ENCODE results near the gene RAB6B.

The RAB6B gene

DNA sequence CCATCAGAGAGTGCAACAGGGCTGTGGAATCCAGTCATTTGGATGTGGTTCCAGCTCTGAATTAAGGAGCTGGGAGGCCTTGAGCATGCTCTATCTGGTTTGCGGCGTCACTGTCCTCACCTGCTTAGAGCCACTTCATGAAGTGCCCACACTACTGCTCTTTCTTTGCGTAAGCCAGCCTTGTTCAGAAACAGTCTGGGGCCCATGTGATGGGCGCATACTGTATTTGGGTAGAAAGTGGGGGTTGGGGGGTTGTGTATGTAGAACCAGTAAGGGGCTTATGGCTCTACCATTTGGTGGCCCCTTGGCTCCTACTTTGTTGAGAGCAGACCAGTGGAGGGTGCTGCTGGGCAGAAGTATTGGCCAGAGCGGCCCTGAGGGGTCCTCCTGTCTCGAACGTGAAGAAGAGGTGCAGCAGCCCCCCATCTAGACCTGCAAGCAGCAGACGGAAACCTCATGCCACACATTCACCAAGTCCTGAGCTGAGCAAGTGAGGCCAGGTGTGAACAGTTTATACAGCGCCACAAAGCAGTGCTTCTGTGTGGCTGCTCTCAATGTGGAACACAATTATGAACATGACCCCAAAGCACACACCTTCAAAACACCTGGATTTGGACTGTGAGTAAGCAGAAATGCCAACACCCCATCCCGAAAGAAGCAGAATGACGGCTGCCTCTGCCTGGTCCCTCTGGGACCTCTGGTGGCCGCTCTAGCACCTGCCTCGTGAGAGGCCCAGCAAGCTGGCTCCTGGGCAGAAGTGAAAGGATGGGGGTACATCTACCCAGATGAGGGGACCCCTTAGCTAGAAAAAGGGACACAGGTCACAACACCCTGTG lies 63.5 kb downstream of the RAB6B start:
- no peaks in the 10 kb centered on the region for H3K36me3 ChIP-seq (ENCODE audit: control insufficient read depth, insufficient read depth, low read length)
- H3K9ac ChIP-seq (ENCODE audit: low read length) = no peak overlapping the region
- no peaks in the 10 kb centered on the region for H3K27me3 ChIP-seq (ENCODE audit: control insufficient read depth, insufficient read depth, low read length)
- H3K4me3 ChIP-seq (ENCODE audit: low read length) = no peak overlapping the region
- no peaks in the 10 kb centered on the region for H3K4me1 ChIP-seq (ENCODE audit: control insufficient read depth, insufficient read depth, low read length)
- H3K9me3 ChIP-seq (ENCODE audit: control insufficient read depth, low read length) = no peaks in the 10 kb centered on the region

DNA sequence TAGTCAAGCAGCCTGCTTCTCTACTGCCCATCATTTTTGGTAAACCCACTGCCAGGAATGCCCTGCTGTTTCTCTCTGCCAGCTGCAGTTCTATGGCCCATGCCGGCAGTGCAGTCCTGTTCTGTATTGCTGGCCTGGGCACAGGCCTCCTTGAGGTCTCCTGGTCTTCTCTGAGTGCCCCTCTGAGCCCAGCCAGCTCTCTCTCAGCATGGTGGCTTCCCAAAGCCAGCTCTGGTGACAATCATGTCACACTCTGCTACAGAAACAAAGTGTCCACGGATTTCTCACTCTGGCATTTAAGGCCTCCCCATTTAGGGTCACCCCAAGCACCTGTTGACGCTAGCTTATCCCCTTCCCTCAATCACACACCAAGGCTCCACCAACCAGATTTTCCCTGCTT lies 65.6 kb downstream of the RAB6B start:
- no peaks in the 10 kb centered on the region for H3K27me3 ChIP-seq (ENCODE audit: control insufficient read depth, insufficient read depth, low read length)
- H3K9ac ChIP-seq (ENCODE audit: low read length) = no peak overlapping the region
- H3K36me3 ChIP-seq (ENCODE audit: control insufficient read depth, insufficient read depth, low read length) = no peaks in the 10 kb centered on the region
- H3K9me3 ChIP-seq (ENCODE audit: control insufficient read depth, low read length) = no peaks in the 10 kb centered on the region
- no peak overlapping the region for H3K4me3 ChIP-seq (ENCODE audit: low read length)
- H3K4me1 ChIP-seq (ENCODE audit: control insufficient read depth, insufficient read depth, low read length) = no peaks in the 10 kb centered on the region

DNA sequence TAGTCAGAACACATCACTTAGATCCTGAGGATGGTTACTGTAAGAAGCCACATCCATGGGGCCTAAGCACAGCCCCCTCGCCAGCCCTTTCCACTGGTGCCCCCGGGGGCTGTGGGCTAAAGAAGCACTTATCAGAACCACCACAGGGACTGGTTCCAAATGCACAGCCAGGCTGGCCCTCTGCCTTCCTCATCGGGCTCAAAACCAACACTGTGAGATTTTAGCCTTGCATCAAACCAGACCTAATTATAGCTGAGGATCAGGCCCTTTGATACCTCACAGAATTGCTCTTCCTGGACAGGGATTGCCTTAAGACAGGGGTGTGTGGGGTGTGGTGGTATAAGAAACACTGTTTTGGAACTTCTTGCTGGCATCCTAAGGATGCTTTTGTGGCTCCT lies 66.4 kb downstream of the RAB6B start:
- Histone ChIP-seq H3K4me3 (ENCODE audit: low read length) (no peak overlapping the region), H3K36me3 (ENCODE audit: control insufficient read depth, insufficient read depth, low read length) (no peaks in the 10 kb centered on the region), H3K9me3 (ENCODE audit: control insufficient read depth, low read length) (no peaks in the 10 kb centered on the region), H3K9ac (ENCODE audit: low read length) (no peak overlapping the region), H3K4me1 (ENCODE audit: control insufficient read depth, insufficient read depth, low read length) (no peaks in the 10 kb centered on the region), H3K27me3 (ENCODE audit: control insufficient read depth, insufficient read depth, low read length) (no peaks in the 10 kb centered on the region)

DNA sequence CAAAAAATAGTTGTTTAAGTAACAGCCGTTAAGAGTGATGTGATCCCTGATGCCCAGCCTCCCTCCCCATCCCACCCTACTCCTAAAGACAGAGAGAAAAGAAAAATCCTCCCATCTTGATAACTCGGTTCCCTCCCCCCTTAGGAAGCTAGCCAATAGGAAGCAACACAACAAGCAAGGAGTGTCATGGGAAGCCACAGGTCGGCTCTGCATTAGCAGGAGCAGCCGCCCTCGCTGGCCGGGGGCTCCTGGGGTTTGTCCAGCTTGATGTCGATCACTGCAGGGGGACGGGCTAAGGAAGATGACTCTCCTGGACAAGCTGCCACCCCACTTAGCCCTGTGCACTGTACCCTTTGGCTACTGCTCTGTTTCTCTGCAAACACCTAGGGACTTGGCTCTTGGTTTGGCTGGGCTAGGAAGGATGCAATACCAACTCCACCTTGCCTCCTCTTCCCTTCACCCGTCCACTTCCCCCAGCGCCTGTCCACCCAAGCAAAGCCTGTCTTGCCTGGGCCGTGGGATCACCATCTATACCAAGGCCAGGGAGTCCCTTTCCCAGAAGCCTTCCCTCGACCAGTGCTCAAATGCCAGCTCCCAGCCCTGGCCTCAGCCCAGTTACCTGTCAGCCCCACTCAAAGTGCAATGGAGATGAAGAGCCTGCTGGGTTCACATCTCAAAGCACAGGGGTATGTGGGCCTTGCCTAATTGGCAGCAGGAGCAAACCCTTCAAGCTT lies 66.9 kb downstream of the RAB6B start:
- Histone ChIP-seq H3K9ac (ENCODE audit: low read length) (no peak overlapping the region), H3K4me3 (ENCODE audit: low read length) (no peak overlapping the region), H3K4me1 (ENCODE audit: control insufficient read depth, insufficient read depth, low read length) (no peaks in the 10 kb centered on the region), H3K9me3 (ENCODE audit: control insufficient read depth, low read length) (no peaks in the 10 kb centered on the region), H3K27me3 (ENCODE audit: control insufficient read depth, insufficient read depth, low read length) (no peaks in the 10 kb centered on the region), H3K36me3 (ENCODE audit: control insufficient read depth, insufficient read depth, low read length) (no peaks in the 10 kb centered on the region)

DNA sequence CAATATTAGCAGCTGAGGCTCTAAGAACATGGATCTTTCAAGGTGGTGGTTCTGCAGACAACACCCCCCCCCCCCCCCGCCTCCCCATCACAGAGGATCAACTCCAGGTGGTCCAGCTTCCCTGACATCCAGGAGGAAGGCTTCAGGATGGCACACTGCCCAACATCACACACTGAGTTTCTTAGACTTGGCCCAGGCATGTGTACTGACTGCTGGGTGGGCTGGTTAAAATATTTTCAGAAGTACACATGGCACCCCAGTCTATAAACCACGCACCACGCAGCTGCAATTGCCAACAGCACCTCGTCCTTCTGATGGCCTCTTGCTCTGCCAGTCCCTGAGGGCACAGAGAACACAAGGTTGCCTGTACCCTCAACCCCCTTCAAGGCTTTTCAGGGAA lies 68.0 kb downstream of the RAB6B start:
- no peaks in the 10 kb centered on the region for H3K4me1 ChIP-seq (ENCODE audit: control insufficient read depth, insufficient read depth, low read length)
- H3K9ac ChIP-seq (ENCODE audit: low read length) = no peak overlapping the region
- H3K9me3 ChIP-seq (ENCODE audit: control insufficient read depth, low read length) = no peaks in the 10 kb centered on the region
- no peaks in the 10 kb centered on the region for H3K27me3 ChIP-seq (ENCODE audit: control insufficient read depth, insufficient read depth, low read length)
- H3K4me3 ChIP-seq (ENCODE audit: low read length) = no peak overlapping the region
- no peaks in the 10 kb centered on the region for H3K36me3 ChIP-seq (ENCODE audit: control insufficient read depth, insufficient read depth, low read length)

DNA sequence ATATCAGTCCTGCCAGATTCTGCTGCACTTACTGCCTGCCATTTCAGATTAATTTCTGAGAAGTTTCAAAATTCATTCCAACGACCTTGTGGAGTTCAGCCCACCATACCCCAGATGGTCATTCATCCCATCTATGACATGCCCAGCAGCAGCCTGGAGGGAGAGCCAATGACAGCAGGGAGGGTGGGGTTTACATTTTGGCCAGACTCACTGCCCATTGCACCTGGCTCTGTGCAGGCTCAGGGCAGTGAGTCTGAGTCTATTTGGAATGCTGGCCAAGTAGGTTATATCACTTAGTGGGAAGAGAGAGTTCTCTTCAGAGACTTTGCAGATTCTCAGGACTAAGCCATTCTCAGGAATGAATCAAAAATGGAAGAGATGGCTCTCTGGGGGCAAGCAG lies 68.5 kb downstream of the RAB6B start:
- no peaks in the 10 kb centered on the region for H3K4me1 ChIP-seq (ENCODE audit: control insufficient read depth, insufficient read depth, low read length)
- H3K36me3 ChIP-seq (ENCODE audit: control insufficient read depth, insufficient read depth, low read length) = no peaks in the 10 kb centered on the region
- no peaks in the 10 kb centered on the region for H3K27me3 ChIP-seq (ENCODE audit: control insufficient read depth, insufficient read depth, low read length)
- no peak overlapping the region for H3K9ac ChIP-seq (ENCODE audit: low read length)
- H3K9me3 ChIP-seq (ENCODE audit: control insufficient read depth, low read length) = no peaks in the 10 kb centered on the region
- H3K4me3 ChIP-seq (ENCODE audit: low read length) = no peak overlapping the region

DNA sequence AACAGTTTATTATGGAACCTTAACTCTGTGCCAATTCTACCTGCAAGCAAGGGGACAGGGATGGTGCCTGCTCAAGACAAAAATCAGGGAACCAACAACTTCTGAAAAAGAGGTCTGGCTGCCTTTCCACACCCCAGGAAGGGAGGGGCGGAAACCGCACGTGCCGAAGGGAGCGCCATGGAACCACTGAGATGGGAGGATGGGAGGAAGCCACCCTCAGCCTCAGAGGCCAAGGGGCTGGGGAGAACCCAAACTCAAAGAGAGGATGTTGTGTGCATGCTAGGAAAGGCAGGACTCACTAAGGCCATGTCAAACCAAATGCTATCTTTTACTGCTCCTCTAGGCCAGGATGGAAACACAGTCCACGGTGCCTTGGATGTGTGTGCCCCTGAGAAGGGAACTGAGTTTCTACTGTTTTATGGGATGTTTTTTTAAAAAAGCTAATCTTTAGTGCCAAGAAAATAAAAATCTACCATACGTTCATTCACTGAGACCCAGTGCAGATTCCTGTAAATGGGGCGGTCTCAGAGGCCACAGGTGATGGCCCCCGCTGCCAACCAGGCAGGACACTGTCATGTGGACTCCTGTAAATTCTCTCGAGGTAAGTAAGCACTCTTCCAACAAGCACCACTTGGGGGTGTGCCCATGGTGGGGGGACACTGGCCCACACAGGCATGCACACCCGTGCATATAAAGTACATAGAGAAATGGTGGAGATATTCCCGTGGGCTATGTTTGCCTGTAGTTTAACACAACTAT lies 69.5 kb downstream of the RAB6B start:
- H3K9ac ChIP-seq (ENCODE audit: low read length) = no peak overlapping the region
- no peak overlapping the region for H3K4me3 ChIP-seq (ENCODE audit: low read length)
- no peaks in the 10 kb centered on the region for H3K36me3 ChIP-seq (ENCODE audit: control insufficient read depth, insufficient read depth, low read length)
- H3K4me1 ChIP-seq (ENCODE audit: control insufficient read depth, insufficient read depth, low read length) = no peaks in the 10 kb centered on the region
- H3K9me3 ChIP-seq (ENCODE audit: control insufficient read depth, low read length) = no peaks in the 10 kb centered on the region
- no peaks in the 10 kb centered on the region for H3K27me3 ChIP-seq (ENCODE audit: control insufficient read depth, insufficient read depth, low read length)

DNA sequence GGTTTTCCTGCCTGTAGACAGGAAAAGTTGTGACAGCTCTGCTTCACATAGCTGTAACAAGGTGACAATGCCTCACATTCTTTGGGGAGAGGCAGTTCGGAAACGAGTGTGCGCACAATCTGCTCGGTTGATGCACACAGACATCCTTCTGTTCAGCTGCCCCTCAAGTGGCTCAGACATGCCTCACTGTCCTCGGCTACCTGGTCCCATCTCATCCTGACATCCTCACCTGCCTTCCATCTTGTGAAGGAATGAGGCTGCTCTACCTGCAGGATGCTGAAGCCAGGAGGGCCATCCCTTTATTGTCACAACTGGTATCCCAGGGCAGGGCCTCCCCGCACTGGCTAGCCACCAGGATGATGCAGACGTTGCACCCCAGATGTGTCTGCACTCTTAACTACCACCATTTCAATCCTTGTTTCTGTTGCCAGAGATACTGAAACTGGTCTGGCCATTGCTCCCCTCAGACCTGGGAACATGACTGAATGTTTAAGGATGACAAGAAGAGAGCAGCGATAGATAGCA lies 70.7 kb downstream of the RAB6B start:
- Histone ChIP-seq H3K4me3 (ENCODE audit: low read length) (no peak overlapping the region), H3K36me3 (ENCODE audit: control insufficient read depth, insufficient read depth, low read length) (no peaks in the 10 kb centered on the region), H3K9ac (ENCODE audit: low read length) (no peak overlapping the region), H3K27me3 (ENCODE audit: control insufficient read depth, insufficient read depth, low read length) (no peaks in the 10 kb centered on the region), H3K4me1 (ENCODE audit: control insufficient read depth, insufficient read depth, low read length) (no peaks in the 10 kb centered on the region), H3K9me3 (ENCODE audit: control insufficient read depth, low read length) (no peaks in the 10 kb centered on the region)

DNA sequence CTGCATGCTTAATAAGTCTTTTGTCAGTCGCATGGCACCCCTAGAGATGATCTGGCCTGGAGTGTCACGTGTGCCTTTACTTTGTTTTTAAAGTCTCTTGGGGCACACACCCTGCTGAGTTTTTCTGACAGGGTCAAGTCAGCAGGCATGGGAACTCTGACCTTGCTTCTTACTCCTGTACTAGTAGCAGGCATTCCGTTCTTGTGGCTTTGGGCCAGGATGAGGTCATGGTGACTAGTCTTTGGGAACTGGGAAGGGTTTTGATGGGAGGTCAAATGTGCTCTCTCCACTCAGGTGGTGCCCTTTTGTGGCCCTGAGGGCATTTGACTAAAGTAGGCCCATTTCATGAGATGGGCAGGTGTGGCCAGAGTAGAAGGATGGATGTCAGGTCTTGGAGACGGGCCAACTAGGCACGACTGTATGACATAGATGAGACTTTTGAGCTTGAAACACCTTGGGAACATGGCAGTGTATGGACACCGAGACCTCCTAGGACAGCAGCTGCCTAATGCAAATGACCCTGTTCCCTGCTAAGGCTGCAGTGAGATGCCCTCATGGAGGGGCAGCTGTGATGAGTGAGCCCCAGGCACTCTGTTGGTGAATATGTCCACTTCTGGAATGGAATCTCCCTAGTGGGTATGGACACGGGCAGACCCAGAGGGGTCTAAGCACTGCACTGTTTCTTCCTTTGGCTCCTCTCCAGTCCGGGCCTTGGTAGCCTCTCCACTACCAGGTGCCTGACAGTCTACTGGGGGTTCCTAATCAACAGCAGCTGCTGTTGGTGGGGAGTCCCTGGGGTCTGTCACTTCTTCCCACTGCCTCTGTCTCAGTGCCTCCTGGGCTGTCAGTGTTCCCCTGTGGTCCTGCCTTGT lies 73.7 kb downstream of the RAB6B start:
- H3K9me3 ChIP-seq (ENCODE audit: control insufficient read depth, low read length) = no peaks in the 10 kb centered on the region
- H3K27me3 ChIP-seq (ENCODE audit: control insufficient read depth, insufficient read depth, low read length) = no peaks in the 10 kb centered on the region
- H3K4me1 ChIP-seq (ENCODE audit: control insufficient read depth, insufficient read depth, low read length) = no peaks in the 10 kb centered on the region
- H3K9ac ChIP-seq (ENCODE audit: low read length) = no peak overlapping the region
- H3K36me3 ChIP-seq (ENCODE audit: control insufficient read depth, insufficient read depth, low read length) = no peaks in the 10 kb centered on the region
- no peak overlapping the region for H3K4me3 ChIP-seq (ENCODE audit: low read length)

DNA sequence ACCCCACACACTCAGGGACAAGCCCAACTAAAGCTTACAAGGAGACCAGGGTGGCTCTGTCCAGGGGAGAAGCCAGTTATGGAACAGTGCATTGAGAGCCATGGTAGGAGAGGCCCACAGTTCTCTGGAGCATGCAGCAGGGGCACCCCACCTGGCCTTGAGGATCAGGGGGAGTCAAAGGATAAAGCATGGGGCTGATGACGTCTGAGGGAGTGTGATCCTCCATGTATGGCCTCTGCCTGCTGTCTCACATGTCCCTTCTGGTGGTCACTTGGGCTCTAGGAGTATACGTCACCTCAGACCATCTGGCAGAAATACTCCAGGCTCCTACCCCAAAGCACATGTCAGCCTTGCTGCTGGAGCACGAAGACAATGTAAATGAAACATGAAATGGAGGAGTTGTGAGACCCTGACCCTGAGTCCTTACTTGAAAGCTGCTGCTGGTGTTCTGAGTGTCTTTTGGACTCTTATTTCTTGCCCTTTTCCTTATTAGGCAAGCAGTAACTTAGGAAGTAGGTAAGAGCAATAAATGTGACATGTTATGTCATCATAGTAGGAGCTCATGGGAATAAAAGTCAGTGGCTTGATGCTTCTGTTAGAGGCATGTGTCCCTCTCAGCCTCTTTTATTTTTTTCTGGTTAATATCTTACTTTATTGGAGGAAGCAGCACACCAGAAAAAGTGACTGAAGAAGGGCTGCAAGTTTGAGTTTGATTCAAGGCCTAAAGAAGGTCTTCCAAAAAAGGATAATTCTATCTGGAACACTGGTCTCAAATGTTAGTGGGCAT lies 74.6 kb downstream of the RAB6B start:
- Histone ChIP-seq H3K9ac (ENCODE audit: low read length) (no peak overlapping the region), H3K4me1 (ENCODE audit: control insufficient read depth, insufficient read depth, low read length) (peaks cover 3% of the 10 kb centered on the region), H3K9me3 (ENCODE audit: control insufficient read depth, low read length) (no peaks in the 10 kb centered on the region), H3K27me3 (ENCODE audit: control insufficient read depth, insufficient read depth, low read length) (no peaks in the 10 kb centered on the region), H3K36me3 (ENCODE audit: control insufficient read depth, insufficient read depth, low read length) (no peaks in the 10 kb centered on the region), H3K4me3 (ENCODE audit: low read length) (no peak overlapping the region)

DNA sequence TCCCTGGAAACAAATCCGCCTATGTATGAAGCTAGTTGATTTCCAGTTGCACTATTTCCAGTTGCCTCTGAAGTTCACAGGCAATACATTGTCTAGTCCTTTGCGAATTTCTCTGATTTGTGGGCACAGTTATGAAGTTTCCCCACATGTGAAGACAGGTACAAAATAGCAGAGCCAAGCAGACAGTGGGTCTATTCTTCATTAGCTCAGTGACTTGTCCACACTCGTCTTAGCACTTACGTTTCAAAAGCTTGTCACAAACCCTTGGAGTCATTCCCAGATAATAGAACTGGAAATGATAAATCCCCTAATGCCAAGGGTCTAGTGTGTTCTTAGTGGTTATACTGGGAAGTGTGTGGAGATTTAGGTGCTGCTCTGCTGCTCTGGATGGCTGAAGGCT lies 75.6 kb downstream of the RAB6B start:
- H3K4me1 ChIP-seq (ENCODE audit: control insufficient read depth, insufficient read depth, low read length) = peaks cover 5% of the 10 kb centered on the region
- H3K9ac ChIP-seq (ENCODE audit: low read length) = no peak overlapping the region
- no peak overlapping the region for H3K4me3 ChIP-seq (ENCODE audit: low read length)
- H3K27me3 ChIP-seq (ENCODE audit: control insufficient read depth, insufficient read depth, low read length) = no peaks in the 10 kb centered on the region
- H3K36me3 ChIP-seq (ENCODE audit: control insufficient read depth, insufficient read depth, low read length) = no peaks in the 10 kb centered on the region
- no peaks in the 10 kb centered on the region for H3K9me3 ChIP-seq (ENCODE audit: control insufficient read depth, low read length)
